B cell (primary cell): ENCODE data around the gene MCUB. TPM values are rescaled to one million over a fixed set of nuclear protein-coding genes. Genes with fewer than 3 reads are reported as not detected.

ENCODE experiments used
- ATAC-seq: fragments of 200-7000 bp; cut with Tn5 transposase; one replicate; pipeline ENCODE4 v1.10.0; 2021; ENCODE audit warnings: low read depth, mild to moderate bottlenecking, moderate number of reproducible peaks, moderate library complexity
- CTCF ChIA-PET: fragments of 350-600 bp; sonication (Branson Sonifier 250); formaldehyde crosslinking; loops from one replicate; lab custom pipeline; 2021; ENCODE audit warnings: antibody characterized with exemption, inconsistent platforms; lab: Charles Lee
- POLR2A ChIA-PET: fragments of 350-600 bp; sonication (Branson Sonifier 250); formaldehyde crosslinking; loops from one replicate; lab custom pipeline; 2021; ENCODE audit warnings: antibody characterized with exemption; lab: Charles Lee
- DNase-seq: peaks from one replicate; pipeline ENCODE4 v3.0.0; 2013
- H2AFZ ChIP-seq: 2 replicates; pipeline ENCODE4 v1.6.1; 2012; ENCODE audit warnings: mild to moderate bottlenecking, low read depth, low read length; ENCODE audit not compliant: insufficient read depth, poor library complexity, severe bottlenecking
- H3K27ac ChIP-seq, 2 donors: 1 replicate in 1 of 2; 2 replicates in 1 of 2; pipeline ENCODE4 v1.5.1; 2012 to 2013; ENCODE audit warnings: low read length in 2 of 2, mild to moderate bottlenecking in 2 of 2, moderate library complexity in 1 of 2
- H3K27me3 ChIP-seq, 4 experiments: fragments of 200-600 bp in 1 of 4; sonication (generic) in 1 of 4; replicated peaks in 1 of 4; 1 replicate in 2 of 4; 2 replicates in 2 of 4; pipeline versions ENCODE4 v1.6.1 to v1.7.0; 2013 to 2016; ENCODE audit warnings: low read length in 3 of 4, mild to moderate bottlenecking in 2 of 4, mixed read lengths in 1 of 4, moderate library complexity in 1 of 4; ENCODE audit not compliant: insufficient read depth in 4 of 4, control insufficient read depth in 3 of 4; ENCODE audit errors: control extremely low read depth in 1 of 4
- H3K36me3 ChIP-seq, 2 experiments: replicated peaks in 1 of 2; 1 replicate in 1 of 2; 2 replicates in 1 of 2; pipeline versions ENCODE4 v1.6.1 to v1.7.1; 2013; ENCODE audit warnings: low read length in 1 of 2; ENCODE audit not compliant: insufficient read depth in 2 of 2, control insufficient read depth in 1 of 2; ENCODE audit errors: control extremely low read depth in 1 of 2, extremely low read depth in 1 of 2
- H3K4me1 ChIP-seq, 2 donors: fragments of 200-600 bp in 1 of 2; sonication (generic) in 1 of 2; 1 replicate in 1 of 2; 2 replicates in 1 of 2; pipeline versions ENCODE4 v1.5.1 to v1.6.1; 2013 to 2017; ENCODE audit warnings: low read length in 2 of 2; ENCODE audit not compliant: control insufficient read depth in 2 of 2, insufficient read depth in 2 of 2
- H3K4me2 ChIP-seq: replicated peaks from 2 replicates; pipeline ENCODE3; 2012; ENCODE audit warnings: mild to moderate bottlenecking, low read depth, low read length; ENCODE audit not compliant: poor library complexity, severe bottlenecking
- H3K4me3 ChIP-seq, 5 experiments: fragments of 200-600 bp in 1 of 5; sonication (generic) in 1 of 5; 1 replicate in 3 of 5; 2 replicates in 2 of 5; pipeline versions ENCODE4 v1.5.1 to v1.7.0; 2011 to 2016; ENCODE audit warnings: low read length in 4 of 5, mild to moderate bottlenecking in 4 of 5, low read depth in 2 of 5, control low read depth in 1 of 5, moderate library complexity in 1 of 5; ENCODE audit not compliant: insufficient read depth in 1 of 5; ENCODE audit errors: control extremely low read depth in 1 of 5, extremely low read depth in 1 of 5
- H3K79me2 ChIP-seq: fragments of 200-600 bp; sonication (generic); one replicate; pipeline ENCODE4 v1.6.0; 2016; ENCODE audit warnings: low read length; ENCODE audit not compliant: control insufficient read depth, insufficient read depth
- H3K9ac ChIP-seq: fragments of 200-600 bp; sonication (generic); 2 replicates; pipeline ENCODE4 v1.6.1; 2017; ENCODE audit warnings: mild to moderate bottlenecking, low read length, moderate library complexity
- H3K9me3 ChIP-seq, 3 donors: one replicate each; pipeline versions ENCODE4 v1.6.1 to v1.7.1; 2013; ENCODE audit warnings: low read length in 2 of 3; ENCODE audit not compliant: control insufficient read depth in 2 of 3, insufficient read depth in 1 of 3; ENCODE audit errors: control extremely low read depth in 1 of 3
- H4K20me1 ChIP-seq: 2 replicates; pipeline ENCODE4 v1.6.0; 2012; ENCODE audit warnings: mild to moderate bottlenecking, low read length; ENCODE audit not compliant: insufficient read depth, control insufficient read depth, poor library complexity, severe bottlenecking
- H3K27ac Mint-ChIP-seq: one replicate; pipeline ENCODE4 v1.8.0; 2021; ENCODE audit warnings: mixed read lengths
- H3K27me3 Mint-ChIP-seq: one replicate; pipeline ENCODE4 v1.8.0; 2021; ENCODE audit warnings: mixed read lengths
- H3K4me1 Mint-ChIP-seq: one replicate; pipeline ENCODE4 v1.8.0; 2021; ENCODE audit warnings: mixed read lengths
- H3K4me3 Mint-ChIP-seq: one replicate; pipeline ENCODE4 v1.8.0; 2021; ENCODE audit warnings: mixed read lengths
- H3K9me3 Mint-ChIP-seq: one replicate; pipeline ENCODE4 v1.8.0; 2022; ENCODE audit warnings: mixed read lengths; ENCODE audit not compliant: insufficient read depth
- CTCF ChIP-seq: fragments of 200-600 bp; IDR thresholded peaks from one replicate; pipeline ENCODE4 v1.8.0; 2022; ENCODE audit warnings: antibody characterized with exemption, mild to moderate bottlenecking
- EZH2 ChIP-seq: IDR thresholded peaks from 2 replicates; pipeline ENCODE4 v1.6.1; 2012; ENCODE audit warnings: borderline replicate concordance, low read depth, mild to moderate bottlenecking, moderate library complexity, low read length; ENCODE audit not compliant: insufficient read depth, poor library complexity, severe bottlenecking
- WGBS: methylation state at CpG from one replicate; pipeline ENCODE4 v1.1.5; 2013; ENCODE audit warnings: missing lambda C conversion rate; ENCODE audit not compliant: insufficient coverage; 5-methylcytosine and 5-hydroxymethylcytosine counted together
- intact Hi-C: fragments of 100-400 bp; cut with micrococcal nuclease; formaldehyde crosslinking; loops from one replicate; pipeline ENCODE4 v1.10.0; 2022
- polyA plus RNA-seq: library from polyadenylated mRNA; depleted of rRNA; stranded (reverse); fragments of >200 nt; gene quantifications from 2 replicates; pipeline ENCODE4 v1.2.3, GENCODE V29; 2012
- total RNA-seq, 2 donors: library from RNA; stranded (reverse); fragments of 120-200 nt in 1 of 2; gene quantifications; 1 replicate in 1 of 2; 2 replicates in 1 of 2; pipeline versions ENCODE4 v1.2.3 to v1.2.4, GENCODE V29; 2013 to 2022

MCUB gene
- total and polyA plus RNA-seq, 2 donors (not counting 1 experiment from before 2014, with no cell fraction given): 59.3 to 114 TPM

GRCh38 chr4:109699553-109700225 lies 139.6 kb downstream of the MCUB start:
- Histone ChIP-seq H3K9ac (no peak overlapping the region), H4K20me1 (no peaks in the 10 kb centered on the region), H3K27ac (no peak overlapping the region), H3K4me1 (peaks cover 14 to 18% of the 10 kb centered on the region in 2 donors), H3K4me3 (no peak overlapping the region), H2AFZ (no peak overlapping the region), H3K79me2 (peaks cover 3% of the 10 kb centered on the region), H3K9me3 (no peaks in the 10 kb centered on the region), H3K4me2 (no peak overlapping the region), H3K27me3 (no peaks in the 10 kb centered on the region), H3K36me3 (no peaks in the 10 kb centered on the region)
- ATAC-seq (no peak), DNase-seq (no peak)
- TF ChIP-seq CTCF: no peak
- TF ChIP-seq EZH2: no peak
- Mint-ChIP-seq H3K27me3 (no peaks in the 10 kb centered on the region), H3K27ac (no peak overlapping the region), H3K4me1 (peaks cover 26% of the 10 kb centered on the region), H3K9me3 (no peaks in the 10 kb centered on the region), H3K4me3 (no peak overlapping the region)
- ChIA-PET POLR2A (no interaction called here), CTCF (interaction anchor here (2.0 kb wide), 1 partner anchor 267 kb away, joined by 6 read pairs; the partner anchor contains the start of gene SEC24B)
- 100% methylated on average over 5 of the region's 8 CpGs for WGBS
- intact Hi-C loops: loop anchor here (10.0 kb wide), 1 partner anchor 495 kb away; the partner anchor contains the start of gene ELOVL6
